Smooth muscle cell (in vitro differentiated cells): Measurements from ENCODE around the gene RNF151. TPM values are rescaled to one million over a fixed set of nuclear protein-coding genes. Genes with fewer than 3 reads are reported as not detected.

Experiments used
- DNase-seq: peaks from one replicate; lab custom pipeline; 2025; ENCODE audit not compliant: unreplicated experiment; lab: John Stamatoyannopoulos, UW
- H2AFZ ChIP-seq: fragments of 200-600 bp; sonication (generic); 2 replicates; pipeline ENCODE4 v1.6.0; 2016; ENCODE audit warnings: antibody characterized with exemption, low read depth, mild to moderate bottlenecking
- H3F3A ChIP-seq: fragments of 200-600 bp; sonication (generic); 2 replicates; pipeline ENCODE4 v1.6.0; 2017; ENCODE audit warnings: antibody characterized with exemption, low read depth
- H3K27ac ChIP-seq: fragments of 200-600 bp; sonication (generic); 2 replicates; pipeline ENCODE4 v1.5.1; 2016; ENCODE audit warnings: low read depth, mild to moderate bottlenecking
- H3K27me3 ChIP-seq: fragments of 200-600 bp; sonication (generic); 2 replicates; pipeline ENCODE4 v1.6.1; 2016; ENCODE audit warnings: low read depth, mild to moderate bottlenecking
- H3K36me3 ChIP-seq: fragments of 200-600 bp; sonication (generic); 2 replicates; pipeline ENCODE4 v1.5.1; 2016; ENCODE audit warnings: low read depth
- H3K4me1 ChIP-seq: fragments of 200-600 bp; sonication (generic); 2 replicates; pipeline ENCODE4 v1.5.1; 2016; ENCODE audit warnings: low read depth
- H3K4me2 ChIP-seq: fragments of 200-600 bp; sonication (generic); 2 replicates; pipeline ENCODE4 v1.6.0; 2016; ENCODE audit warnings: mild to moderate bottlenecking
- H3K4me3 ChIP-seq: fragments of 200-600 bp; sonication (generic); 2 replicates; pipeline ENCODE4 v1.5.1; 2016; ENCODE audit warnings: mild to moderate bottlenecking
- H3K79me2 ChIP-seq: fragments of 200-600 bp; sonication (generic); 2 replicates; pipeline ENCODE4 v1.6.0; 2016; ENCODE audit warnings: low read depth, mild to moderate bottlenecking
- H3K9ac ChIP-seq: fragments of 200-600 bp; sonication (generic); 2 replicates; pipeline ENCODE4 v1.6.0; 2016; ENCODE audit warnings: low read depth
- H3K9me3 ChIP-seq: fragments of 200-600 bp; sonication (generic); replicated peaks from 2 replicates; pipeline ENCODE4 v1.5.1; 2016; ENCODE audit warnings: low read depth
- H4K20me1 ChIP-seq: fragments of 200-600 bp; sonication (generic); 2 replicates; pipeline ENCODE4 v1.6.0; 2016; ENCODE audit warnings: low read depth
- CTCF ChIP-seq: fragments of 200-600 bp; sonication (generic); IDR thresholded peaks from 2 replicates; pipeline ENCODE4 v1.5.1; 2017; ENCODE audit warnings: borderline replicate concordance, mild to moderate bottlenecking, antibody characterized with exemption; ENCODE audit not compliant: insufficient read depth, poor library complexity, severe bottlenecking
- WGBS: methylation state at CpG from one replicate; pipeline ENCODE4 v1.1.7; 2016; ENCODE audit warnings: low lambda C conversion rate; 5-methylcytosine and 5-hydroxymethylcytosine counted together
- polyA plus RNA-seq: library from polyadenylated mRNA; unstranded; fragments of >200 nt; fragmentation: Nextera tagmentation; extraction: Ambion mirVana; gene quantifications from 2 replicates; pipeline ENCODE4 v1.2.1, GENCODE V29; 2016
- total RNA-seq: library from RNA; depleted of rRNA; stranded (reverse); fragments of >200 nt; gene quantifications from 2 replicates; pipeline ENCODE4 v1.2.3, GENCODE V29; 2014

The RNF151 gene
- total and polyA plus RNA-seq, 2 experiments from 2014 or later: not detected

GRCh38 chr16:1922357-1922756, 44.3 kb upstream of the RNF151 start:
- no peak overlapping the region for H3K4me2 ChIP-seq
- peaks cover 34% of the 10 kb centered on the region for H3K27me3 ChIP-seq
- H4K20me1 ChIP-seq: no peaks in the 10 kb centered on the region
- H3K36me3 ChIP-seq: no peaks in the 10 kb centered on the region
- no peak overlapping the region for H3K9ac ChIP-seq
- no peak overlapping the region for H2AFZ ChIP-seq
- no peaks in the 10 kb centered on the region for H3K9me3 ChIP-seq
- no peak for TF ChIP-seq CTCF
- H3K27ac ChIP-seq: no peak overlapping the region
- DNase-seq: no peak
- 84% methylated on average over 8 of the region's 8 CpGs for WGBS
- no peak overlapping the region for H3K4me3 ChIP-seq
- H3K4me1 ChIP-seq: peaks cover 8% of the 10 kb centered on the region
- H3F3A ChIP-seq: no peaks in the 10 kb centered on the region
- no peaks in the 10 kb centered on the region for H3K79me2 ChIP-seq

GRCh38 chr16:1923299-1924034, 43.2 kb upstream of the RNF151 start:
- Histone ChIP-seq H3K27me3 (peaks cover 27% of the 10 kb centered on the region), H3K4me2 (peak overlapping the region; percentile 71), H3K4me1 (peaks cover 4% of the 10 kb centered on the region), H3K9ac (no peak overlapping the region), H3K9me3 (no peaks in the 10 kb centered on the region), H3K27ac (no peak overlapping the region), H3K36me3 (no peaks in the 10 kb centered on the region), H3F3A (no peaks in the 10 kb centered on the region), H4K20me1 (no peaks in the 10 kb centered on the region), H3K79me2 (no peaks in the 10 kb centered on the region), H2AFZ (peak overlapping the region; percentile 31), H3K4me3 (no peak overlapping the region)
- peak; percentile 36 for DNase-seq
- TF ChIP-seq CTCF: peak; percentile 41
- 20% methylated on average over 24 of the region's 24 CpGs for WGBS

- H3K27me3 ChIP-seq: peaks cover 21% of the 10 kb centered on the region
These were observed 42.6 kb upstream of the RNF151 start for GRCh38 chr16:1924095-1924494.

More at GRCh38 chr16:1924095-1924494, 42.6 kb upstream of the RNF151 start:
- 73% methylated on average over 5 of the region's 5 CpGs for WGBS
- no peak for TF ChIP-seq CTCF
- Histone ChIP-seq H3K4me2 (peak overlapping the region; percentile 71), H3K9me3 (no peaks in the 10 kb centered on the region), H2AFZ (peak overlapping the region; percentile 31), H3K4me3 (no peak overlapping the region), H3K27ac (no peak overlapping the region), H4K20me1 (no peaks in the 10 kb centered on the region), H3K9ac (no peak overlapping the region), H3F3A (no peaks in the 10 kb centered on the region), H3K36me3 (no peaks in the 10 kb centered on the region), H3K79me2 (no peaks in the 10 kb centered on the region), H3K4me1 (peaks cover 5% of the 10 kb centered on the region)
- no peak for DNase-seq
